Measurements from ENCODE around the gene EXOC7. TPM values are rescaled to one million over a fixed set of nuclear protein-coding genes. Genes with fewer than 3 reads are reported as not detected.

Gene EXOC7
- total RNA-seq, 1 donor from 2014 or later, result 79.8 TPM

DNA sequence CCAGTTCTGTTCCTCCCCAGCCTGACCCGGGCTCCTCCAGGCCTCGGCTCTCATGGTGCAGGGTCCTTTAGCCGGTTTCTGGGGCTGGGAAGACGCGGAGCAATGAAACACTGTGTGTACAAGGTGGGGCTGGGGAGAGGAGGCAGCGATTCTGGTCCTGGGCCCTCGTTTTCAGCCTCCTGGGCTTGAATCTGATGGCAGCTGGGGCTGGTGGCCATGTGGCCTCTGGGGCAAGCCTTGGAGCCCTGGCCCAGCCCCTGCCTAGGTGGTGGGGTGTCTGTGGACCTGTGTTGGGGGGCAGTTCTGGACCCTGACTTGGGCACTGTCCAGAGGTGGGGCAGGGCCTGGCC is 33.4 kb upstream of the EXOC7 start:
- TF ChIP-seq POLR2AphosphoS5 (IDR thresholded peaks at IDR 0.05; ENCODE audit: insufficient read depth in 1 of 2, low read depth in 1 of 2) (no peak), POLR2A (IDR thresholded peaks at IDR 0.05) (no peak)
- TF ChIP-seq, protein P1, sequence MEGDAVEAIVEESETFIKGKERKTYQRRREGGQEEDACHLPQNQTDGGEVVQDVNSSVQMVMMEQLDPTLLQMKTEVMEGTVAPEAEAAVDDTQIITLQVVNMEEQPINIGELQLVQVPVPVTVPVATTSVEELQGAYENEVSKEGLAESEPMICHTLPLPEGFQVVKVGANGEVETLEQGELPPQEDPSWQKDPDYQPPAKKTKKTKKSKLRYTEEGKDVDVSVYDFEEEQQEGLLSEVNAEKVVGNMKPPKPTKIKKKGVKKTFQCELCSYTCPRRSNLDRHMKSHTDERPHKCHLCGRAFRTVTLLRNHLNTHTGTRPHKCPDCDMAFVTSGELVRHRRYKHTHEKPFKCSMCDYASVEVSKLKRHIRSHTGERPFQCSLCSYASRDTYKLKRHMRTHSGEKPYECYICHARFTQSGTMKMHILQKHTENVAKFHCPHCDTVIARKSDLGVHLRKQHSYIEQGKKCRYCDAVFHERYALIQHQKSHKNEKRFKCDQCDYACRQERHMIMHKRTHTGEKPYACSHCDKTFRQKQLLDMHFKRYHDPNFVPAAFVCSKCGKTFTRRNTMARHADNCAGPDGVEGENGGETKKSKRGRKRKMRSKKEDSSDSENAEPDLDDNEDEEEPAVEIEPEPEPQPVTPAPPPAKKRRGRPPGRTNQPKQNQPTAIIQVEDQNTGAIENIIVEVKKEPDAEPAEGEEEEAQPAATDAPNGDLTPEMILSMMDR (IDR thresholded peaks at IDR 0.05), result no peak
- no peaks in the 10 kb centered on the region for H3K36me3 ChIP-seq

DNA sequence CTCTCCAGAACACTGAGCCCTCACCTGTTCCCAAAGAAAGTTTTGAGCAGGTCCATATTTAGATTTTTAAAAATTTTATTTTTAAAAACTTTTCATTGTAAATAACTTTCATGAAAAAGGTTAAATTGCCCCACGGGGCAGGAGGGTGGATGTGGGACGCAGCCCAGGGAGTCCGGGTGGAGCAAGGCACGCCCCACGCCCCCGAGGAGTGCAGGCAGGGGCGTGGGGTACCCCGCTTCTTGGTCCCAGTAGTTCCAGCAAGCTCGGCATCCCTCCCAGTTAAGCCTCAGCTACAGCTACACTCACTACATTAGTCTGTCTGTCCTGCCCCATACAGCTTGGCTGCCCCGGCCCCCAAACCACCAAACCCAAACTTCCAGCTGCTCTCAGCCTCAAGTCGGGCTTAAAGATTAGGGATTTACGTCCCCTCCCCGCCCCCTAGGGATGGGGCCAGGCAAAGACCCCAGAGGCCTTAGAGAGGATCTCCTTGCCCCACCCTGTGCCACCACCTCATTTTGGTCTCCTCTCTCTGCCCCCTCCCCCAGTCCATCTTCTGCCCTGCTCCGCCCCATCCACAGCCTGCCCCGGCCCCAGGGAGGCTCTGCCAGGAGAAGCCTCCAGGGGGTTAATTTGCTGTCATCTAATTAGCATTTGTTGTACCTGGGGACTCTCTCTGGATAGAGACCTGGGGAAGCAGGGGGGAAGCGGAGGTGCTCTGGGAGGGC is 32.9 kb upstream of the EXOC7 start:
- intact Hi-C loops (cut with DNase I), result no loop called here
- TF ChIP-seq, protein P1 (IDR thresholded peaks at IDR 0.05), result no peak
- no peak for TF ChIP-seq POLR2A (IDR thresholded peaks at IDR 0.05)
- no peak for TF ChIP-seq POLR2AphosphoS5 (IDR thresholded peaks at IDR 0.05; ENCODE audit: insufficient read depth in 1 of 2, low read depth in 1 of 2)
- DNase-seq (ENCODE audit: extremely low spot score in 2 of 2), result no peak
- Histone ChIP-seq H3K36me3 (no peaks in the 10 kb centered on the region), H3K4me1 (peaks cover 31% of the 10 kb centered on the region), H3K9me3 (no peaks in the 10 kb centered on the region), H3K27ac (no peak overlapping the region), H3K27me3 (peaks cover 29% of the 10 kb centered on the region), H3K4me3 (no peak overlapping the region)

More for the DNA sequence above, 33.4 kb upstream of the EXOC7 start:
- Histone ChIP-seq H3K27me3 (peaks cover 27% of the 10 kb centered on the region), H3K4me3 (no peak overlapping the region), H3K27ac (no peak overlapping the region), H3K9me3 (no peaks in the 10 kb centered on the region), H3K4me1 (peaks cover 34% of the 10 kb centered on the region)
- no peak for DNase-seq (ENCODE audit: extremely low spot score in 2 of 2)
- intact Hi-C loops (cut with DNase I), result no loop called here

DNA sequence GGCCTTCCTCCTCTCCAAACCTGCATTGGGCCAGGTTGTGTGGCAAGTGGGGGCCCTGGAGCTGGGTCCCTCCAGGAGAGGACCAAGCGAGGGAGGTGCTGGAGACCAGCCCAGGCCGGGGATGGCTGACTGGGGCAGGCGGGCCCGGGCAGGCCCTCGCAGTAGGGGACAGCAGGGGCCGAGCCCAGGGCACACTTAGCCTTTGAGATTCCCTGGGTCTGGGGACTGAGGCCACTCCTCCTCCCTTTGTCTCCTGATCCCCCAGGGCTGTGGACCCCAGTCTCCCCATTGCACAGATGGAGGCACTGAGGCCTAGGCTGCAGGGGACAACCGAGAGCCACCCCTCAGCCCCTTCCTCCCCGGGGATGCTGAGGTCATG is 32.2 kb upstream of the EXOC7 start:
- intact Hi-C loops (cut with DNase I), result no loop called here
- H3K4me1 ChIP-seq, result peaks cover 24% of the 10 kb centered on the region
- no peaks in the 10 kb centered on the region for H3K36me3 ChIP-seq
- H3K27ac ChIP-seq, result no peak overlapping the region
- DNase-seq (ENCODE audit: extremely low spot score in 2 of 2), result no peak
- TF ChIP-seq, protein P1 (IDR thresholded peaks at IDR 0.05), result no peak
- TF ChIP-seq POLR2A (IDR thresholded peaks at IDR 0.05) (no peak), POLR2AphosphoS5 (IDR thresholded peaks at IDR 0.05; ENCODE audit: insufficient read depth in 1 of 2, low read depth in 1 of 2) (no peak)
- H3K27me3 ChIP-seq, result peaks cover 29% of the 10 kb centered on the region
- H3K4me3 ChIP-seq, result no peak overlapping the region
- no peaks in the 10 kb centered on the region for H3K9me3 ChIP-seq

DNA sequence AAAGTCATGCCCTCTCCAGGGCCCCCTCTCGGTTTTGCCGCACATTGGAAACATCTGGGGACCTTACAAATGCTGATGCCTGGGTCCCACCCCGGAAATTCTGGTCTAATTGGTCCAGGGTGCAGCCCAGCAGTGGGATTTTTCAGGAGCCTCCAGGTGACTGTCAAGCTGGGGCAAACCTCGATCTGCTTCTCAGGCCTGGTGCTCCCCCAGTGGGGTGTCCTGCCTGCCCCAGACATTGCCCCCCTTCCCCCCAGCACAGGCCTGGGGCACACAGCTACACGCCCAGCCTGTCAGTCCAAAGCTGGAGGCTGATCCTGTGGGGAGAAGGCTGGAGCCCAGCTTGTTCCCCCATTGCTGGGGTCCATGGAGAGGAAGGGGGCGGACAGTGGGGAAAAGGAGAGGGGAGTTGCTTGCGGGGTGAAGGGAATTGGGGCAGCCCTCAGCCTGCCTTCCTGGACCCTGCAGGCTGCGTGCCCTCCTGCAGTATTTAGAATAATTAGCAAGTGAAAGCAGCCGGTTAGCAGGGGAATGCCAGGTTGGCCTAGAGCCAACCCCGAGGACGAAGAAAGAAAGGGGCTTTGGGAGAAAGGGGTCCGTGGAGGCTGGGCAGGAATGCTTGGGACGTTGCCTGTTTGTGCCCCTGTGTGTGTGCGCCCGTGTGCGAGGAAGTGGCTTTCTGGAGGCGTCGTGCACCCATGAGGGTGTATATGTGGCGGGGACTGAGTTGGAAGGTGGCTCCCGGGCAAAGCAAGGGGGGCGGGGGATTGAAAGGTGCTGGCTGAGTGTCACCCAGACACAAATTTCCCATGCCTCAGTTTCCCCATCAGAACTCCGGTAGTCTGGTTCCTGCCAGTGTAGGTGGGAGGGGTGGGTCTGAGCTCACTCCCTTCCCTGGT is 31.6 kb upstream of the EXOC7 start:
- peaks cover 18% of the 10 kb centered on the region for H3K4me1 ChIP-seq
- no peak overlapping the region for H3K4me3 ChIP-seq
- H3K27ac ChIP-seq, result no peak overlapping the region
- TF ChIP-seq, protein P1 (IDR thresholded peaks at IDR 0.05), result no peak
- TF ChIP-seq POLR2A (IDR thresholded peaks at IDR 0.05) (no peak), POLR2AphosphoS5 (IDR thresholded peaks at IDR 0.05; ENCODE audit: insufficient read depth in 1 of 2, low read depth in 1 of 2) (no peak)
- peaks cover 24% of the 10 kb centered on the region for H3K27me3 ChIP-seq
- no peaks in the 10 kb centered on the region for H3K9me3 ChIP-seq
- no peaks in the 10 kb centered on the region for H3K36me3 ChIP-seq
- intact Hi-C loops (cut with DNase I), result no loop called here
- no peak for DNase-seq (ENCODE audit: extremely low spot score in 2 of 2)

All from vagina (tissue), 2 donors.